GM21423 (cell line): ENCODE data around the gene EXOC7.
"Not testable (repeated sequence)": the region's sequence is repeated elsewhere in the genome, so short reads cannot be mapped to it uniquely, and the experiment has no call there.

ENCODE experiments used
- ATAC-seq: cut with Tn5 transposase; IDR thresholded peaks from one replicate; pipeline ENCODE4 v1.9.1; 2021; ENCODE audit warnings: mild to moderate bottlenecking, moderate library complexity; ENCODE audit not compliant: unreplicated experiment

Gene EXOC7

DNA sequence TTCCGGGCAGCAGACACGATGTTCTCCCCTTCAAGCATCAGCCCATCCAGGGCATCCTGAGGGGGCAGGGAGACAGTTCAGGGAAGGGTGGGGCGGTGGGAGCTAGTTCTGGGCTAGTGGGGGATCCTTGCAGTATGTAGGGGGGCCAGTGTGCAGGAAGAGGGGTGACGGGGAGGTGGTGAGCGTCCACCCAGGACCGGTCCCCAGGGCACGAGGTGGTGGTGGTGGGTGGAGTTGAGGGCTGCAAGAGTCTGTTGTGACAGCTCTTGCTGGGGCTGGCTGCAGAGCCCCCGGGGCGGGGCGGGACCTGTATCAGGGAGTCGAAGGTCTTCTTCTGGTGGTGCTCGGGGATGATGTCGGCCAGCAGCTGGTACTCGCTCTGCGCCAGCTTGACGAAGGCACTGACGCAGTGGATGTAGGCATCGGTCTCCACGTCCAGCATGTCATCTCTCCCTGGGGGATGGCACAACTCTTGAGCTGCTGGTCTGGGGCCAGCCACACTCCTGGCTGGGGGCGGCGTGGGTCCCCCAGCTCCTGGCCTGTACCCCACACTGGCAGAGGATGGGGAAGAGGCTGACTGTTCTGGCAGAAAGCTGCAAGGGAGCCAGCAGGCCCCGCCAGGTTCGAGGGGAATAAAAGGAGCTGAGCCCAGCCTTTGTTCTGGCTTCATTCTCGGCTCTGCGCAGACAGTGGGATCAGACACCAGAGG is 14.6 kb downstream of the EXOC7 start:
- ATAC-seq = no peak

GRCh38 chr17:76088041-76088867 is 15.3 kb downstream of the EXOC7 start:
- no peak for ATAC-seq

- ATAC-seq = no peak
These were observed 16.1 kb downstream of the EXOC7 start for GRCh38 chr17:76087531-76087930.

DNA sequence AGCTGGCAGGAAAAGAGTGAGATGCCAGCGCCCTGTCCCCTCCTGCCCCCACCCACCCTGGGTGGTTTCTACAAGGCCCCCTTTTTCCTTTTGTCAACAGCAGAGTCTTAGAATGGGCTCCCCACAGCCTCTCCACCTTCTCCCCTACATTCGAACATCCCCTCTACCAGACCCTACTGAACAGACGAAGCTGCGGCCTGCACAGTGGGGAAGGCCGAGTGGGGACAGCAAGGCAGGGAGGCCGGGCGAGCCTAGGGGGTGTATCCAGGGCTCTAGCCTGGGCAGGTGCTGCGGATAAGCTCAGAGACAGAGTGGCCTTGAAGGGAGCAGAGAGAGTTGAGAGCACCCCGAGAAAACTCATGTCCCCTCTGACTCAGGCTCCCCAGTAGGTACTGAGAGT is 17.2 kb downstream of the EXOC7 start:
- no peak for ATAC-seq

DNA sequence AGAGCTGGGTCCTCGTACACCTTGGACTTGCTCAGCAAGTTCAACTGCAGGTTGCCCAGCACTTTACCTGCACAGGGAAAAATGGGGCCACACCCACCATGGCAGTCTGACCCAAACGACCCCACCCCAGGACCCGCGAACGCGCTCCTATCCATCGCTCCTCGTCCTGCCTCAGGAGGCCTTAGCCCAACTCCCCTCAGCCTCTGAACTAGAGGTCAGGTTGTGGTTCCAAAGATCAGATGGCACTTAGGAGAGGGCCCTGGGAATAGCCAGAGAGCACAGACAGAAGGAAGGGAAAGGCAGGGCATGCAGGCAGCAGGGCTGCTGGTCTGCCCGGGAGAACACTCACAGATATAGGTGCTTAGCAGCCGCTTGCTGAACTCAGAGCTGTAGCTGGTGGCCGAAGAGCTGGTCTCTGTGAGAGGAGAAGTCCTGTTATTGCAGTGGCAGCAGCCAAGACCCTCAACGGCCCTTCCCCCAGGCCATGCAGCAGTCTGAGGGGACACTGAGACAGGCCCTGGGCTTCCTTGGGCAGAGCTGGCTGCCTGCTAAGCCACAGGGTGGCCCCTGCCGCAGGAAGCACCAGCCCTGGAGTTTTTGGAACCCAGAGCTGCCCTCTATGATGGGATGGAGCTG is 17.7 kb downstream of the EXOC7 start:
- no peak for ATAC-seq

- ATAC-seq = no peak
These were observed 18.4 kb downstream of the EXOC7 start for GRCh38 chr17:76085066-76085730.

GRCh38 chr17:76083536-76084182 is 19.9 kb downstream of the EXOC7 start:
- ATAC-seq = no peak

DNA sequence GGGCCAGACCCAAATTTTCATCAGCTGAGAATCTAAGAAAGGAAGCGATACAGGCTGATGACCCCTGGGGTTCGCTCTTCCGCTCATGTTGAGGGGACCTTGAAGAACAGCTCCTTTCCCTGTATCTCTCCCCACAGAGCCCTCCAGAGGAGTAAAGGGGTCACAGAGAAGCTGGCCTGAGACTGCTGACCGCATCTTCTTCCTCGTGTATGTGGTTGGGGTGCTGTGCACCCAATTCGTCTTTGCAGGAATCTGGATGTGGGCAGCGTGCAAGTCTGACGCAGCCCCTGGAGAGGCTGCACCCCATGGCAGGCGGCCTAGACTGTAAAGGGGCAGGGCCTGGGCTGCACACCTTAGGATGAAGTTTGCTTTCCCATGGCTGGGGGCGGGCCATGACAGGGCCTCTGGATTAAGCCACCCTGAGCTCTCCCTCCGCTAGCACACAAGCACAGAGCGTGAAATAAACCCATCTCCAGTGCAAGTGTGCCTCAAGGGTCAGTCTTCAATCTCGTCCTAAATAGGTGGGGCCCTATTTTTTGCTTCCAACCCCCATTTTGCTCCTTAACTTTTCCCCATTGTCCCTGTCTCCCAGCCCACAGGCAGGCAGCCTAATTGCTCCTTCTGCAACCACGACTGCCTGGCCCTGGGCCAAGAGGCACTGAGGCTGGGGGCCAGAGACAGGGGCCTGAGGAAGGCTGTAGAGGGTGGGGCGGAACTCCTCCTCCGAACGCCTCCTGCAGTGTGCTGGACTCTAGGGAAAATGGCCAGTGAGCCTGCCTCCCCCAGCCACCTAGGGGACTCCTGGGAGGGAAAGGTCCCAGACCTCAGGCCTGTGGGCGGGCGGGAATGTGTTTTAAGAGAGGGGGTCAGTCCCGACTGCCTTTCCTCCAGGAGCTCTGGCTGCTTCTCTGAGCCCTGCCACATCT is 21.0 kb downstream of the EXOC7 start:
- ATAC-seq = no peak

DNA sequence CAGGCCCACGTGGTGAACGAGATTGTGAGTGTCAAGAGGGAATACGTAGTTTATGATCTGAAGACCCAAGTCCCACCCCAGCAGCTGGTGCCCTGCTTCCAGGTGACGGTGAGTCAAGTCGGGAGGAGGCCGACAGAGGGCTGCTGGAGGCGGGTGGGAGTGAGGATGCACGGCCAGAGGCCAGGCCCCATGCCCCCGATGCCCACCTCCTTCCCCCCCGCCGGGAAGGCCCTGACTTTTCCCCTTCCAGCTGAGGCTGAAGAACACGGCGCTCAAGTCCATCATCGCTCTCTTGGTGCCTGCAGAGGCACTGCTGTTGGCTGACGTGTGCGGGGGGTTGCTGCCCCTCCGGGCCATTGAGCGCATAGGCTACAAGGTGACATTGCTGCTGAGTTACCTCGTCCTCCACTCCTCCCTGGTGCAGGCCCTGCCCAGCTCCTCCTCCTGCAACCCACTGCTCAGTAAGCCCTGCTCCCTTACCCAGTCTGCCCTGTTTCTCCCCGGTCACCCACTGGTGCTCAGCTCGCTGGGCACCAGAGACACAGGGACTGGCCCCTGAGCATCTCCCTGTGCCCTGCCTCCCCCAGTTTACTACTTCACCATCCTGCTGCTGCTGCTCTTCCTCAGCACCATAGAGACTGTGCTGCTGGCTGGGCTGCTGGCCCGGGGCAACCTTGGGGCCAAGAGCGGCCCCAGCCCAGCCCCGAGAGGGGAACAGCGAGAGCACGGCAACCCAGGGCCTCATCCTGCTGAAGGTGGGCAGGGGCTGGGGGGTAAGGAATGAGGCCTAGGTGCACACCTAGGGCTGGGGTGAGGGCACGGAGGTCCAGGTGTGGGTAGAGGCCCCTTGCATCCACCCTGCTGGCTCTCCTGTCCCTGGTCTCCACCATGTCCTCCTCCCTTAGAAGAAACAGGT is 22.0 kb downstream of the EXOC7 start:
- ATAC-seq = no peak

DNA sequence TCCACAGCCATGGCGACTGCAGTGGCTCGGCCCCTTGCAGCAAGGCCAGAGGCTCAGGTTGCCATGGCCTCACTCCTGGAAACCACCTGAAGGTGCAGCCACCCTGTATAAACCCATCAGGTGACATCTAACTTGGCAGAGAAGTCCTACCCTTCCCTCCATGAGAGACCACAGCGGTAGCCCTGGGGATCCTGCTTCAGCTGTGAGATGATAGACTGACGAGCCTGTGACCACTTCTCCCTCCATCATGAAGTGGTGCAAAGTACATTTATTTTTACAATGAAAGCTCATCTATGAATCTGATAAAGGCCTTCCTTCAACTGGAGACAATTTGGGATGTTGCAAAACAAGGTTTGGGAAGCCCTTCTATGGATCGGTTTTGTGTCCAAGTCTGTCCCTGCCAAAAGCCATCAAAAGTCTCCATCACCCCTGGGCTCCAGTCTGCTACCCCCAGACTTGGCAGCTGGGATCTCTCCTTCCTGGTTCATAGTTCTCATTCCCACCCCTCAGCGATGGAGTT is 22.8 kb downstream of the EXOC7 start:
- ATAC-seq = no peak

DNA sequence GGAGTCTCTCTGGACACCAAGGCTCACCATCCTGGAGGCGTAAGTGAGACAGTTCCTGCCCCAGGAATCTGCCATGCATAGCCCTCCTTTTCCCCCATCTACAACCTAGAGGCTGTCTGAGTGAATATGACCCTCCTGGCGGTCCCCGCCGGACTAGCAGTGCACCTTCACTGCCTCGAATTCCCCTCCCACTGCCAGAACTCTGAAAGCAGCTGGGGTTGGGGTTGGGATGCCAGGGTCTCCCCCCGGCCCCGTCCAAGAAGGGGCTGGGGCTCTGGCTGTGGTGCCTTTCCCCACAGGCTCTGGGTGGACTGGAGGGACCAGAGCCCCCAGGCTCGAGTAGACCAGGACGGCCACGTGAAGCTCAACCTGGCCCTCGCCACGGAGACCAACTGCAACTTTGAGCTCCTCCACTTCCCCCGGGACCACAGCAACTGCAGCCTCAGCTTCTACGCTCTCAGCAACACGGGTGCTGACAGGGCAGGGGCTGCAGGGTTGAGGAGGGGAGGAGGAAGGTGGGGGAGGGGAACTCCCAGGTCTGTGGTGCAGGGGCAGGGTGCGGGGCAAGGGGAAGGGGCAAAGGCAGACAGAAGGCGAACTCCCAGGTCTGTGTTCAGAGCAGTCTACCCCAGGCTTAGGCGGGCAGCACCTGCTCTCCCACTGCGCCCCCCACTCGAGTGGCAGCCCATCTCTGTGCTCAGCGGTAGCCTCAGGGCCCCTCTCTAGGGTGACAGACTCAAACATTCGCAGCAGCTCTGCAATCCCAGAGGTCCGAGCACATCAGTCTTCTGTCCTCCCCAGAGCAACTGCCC is 23.4 kb downstream of the EXOC7 start:
- no peak for ATAC-seq

- no peak for ATAC-seq
These were observed 24.0 kb downstream of the EXOC7 start for GRCh38 chr17:76079535-76079955.

DNA sequence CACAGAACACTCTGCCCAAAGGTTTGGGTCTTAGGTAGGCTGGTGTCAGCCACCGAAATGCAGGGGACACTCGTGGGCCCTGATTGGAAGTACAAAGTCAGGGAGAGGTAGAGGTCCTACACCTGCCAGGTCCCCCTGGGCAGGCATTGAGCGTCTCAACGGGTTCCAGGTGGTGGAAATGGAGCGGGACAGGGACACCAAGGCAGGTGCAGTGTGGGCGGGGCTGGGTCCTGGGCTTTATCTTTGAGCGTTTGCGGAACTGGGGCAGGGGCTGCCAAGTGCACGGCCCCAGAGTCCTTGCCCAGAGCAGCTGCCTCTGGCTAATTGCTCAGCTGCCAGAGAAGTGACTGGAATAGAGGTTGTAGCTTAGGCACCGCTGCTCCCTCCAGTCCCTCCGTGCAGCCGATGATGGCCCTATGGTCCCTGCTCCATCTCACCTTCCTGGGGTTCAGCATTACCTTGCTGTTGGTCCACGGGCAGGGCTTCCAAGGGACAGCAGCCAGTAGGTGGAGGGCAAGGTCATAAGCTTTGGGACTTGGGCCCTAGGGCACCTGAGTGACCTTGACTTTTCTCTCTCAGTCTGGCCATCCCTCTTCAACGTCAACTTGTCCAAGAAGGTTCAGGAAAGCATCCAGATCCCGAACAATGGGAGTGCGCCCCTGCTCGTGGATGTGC is 24.6 kb downstream of the EXOC7 start, which contains the start of gene ZACN:
Gene ZACN, plus strand, starts transcription at position 323 of the 675 bp plus-strand sequence. Its CDS starts 83 bp downstream, at position 406.
- no peak for ATAC-seq

DNA sequence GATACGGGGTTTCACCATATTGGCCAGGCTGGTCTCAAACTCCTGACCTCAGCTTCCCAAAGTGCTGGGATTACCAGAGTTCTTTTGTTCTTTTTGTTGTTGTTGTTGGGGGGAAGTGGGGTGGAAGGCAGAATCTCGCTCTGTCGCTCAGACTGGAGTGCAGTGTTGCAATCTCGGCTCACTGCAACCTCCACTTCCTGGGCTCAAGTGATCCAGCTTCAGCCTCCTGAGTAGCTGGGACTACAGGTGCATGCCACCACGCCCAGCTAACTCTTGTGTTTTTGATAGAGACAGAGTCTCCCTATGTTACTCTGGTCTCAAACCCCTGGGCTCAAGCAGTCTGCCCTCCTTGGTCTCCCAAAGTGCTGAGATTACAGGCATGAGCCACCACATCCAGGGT is 25.2 kb downstream of the EXOC7 start:
- not testable (repeated sequence) for ATAC-seq

GRCh38 chr17:76077584-76078110 is 25.9 kb downstream of the EXOC7 start:
- ATAC-seq = no peak

- no peak for ATAC-seq
These were observed 26.6 kb downstream of the EXOC7 start for GRCh38 chr17:76076765-76077583.
